ENCODE results near the gene SPATA18.

SPATA18 gene

GRCh38 chr4:52093466-52093865 lies 42.4 kb downstream of the SPATA18 start:
- TF ChIP-seq CTCF (conservative IDR thresholded peaks at IDR 0.05; ENCODE audit: low read depth, low read length), result no peak
- no peaks in the 10 kb centered on the region for H3K36me3 ChIP-seq (ENCODE audit: insufficient read depth)
- no peaks in the 10 kb centered on the region for H3K4me1 ChIP-seq (ENCODE audit: low read depth, poor library complexity, severe bottlenecking)
- H3K27me3 ChIP-seq (ENCODE audit: insufficient read depth, low read depth), result no peaks in the 10 kb centered on the region
- H3K4me2 ChIP-seq, result no peak overlapping the region
- H4K20me1 ChIP-seq (ENCODE audit: insufficient read depth), result no peaks in the 10 kb centered on the region
- no peak overlapping the region for H3K4me3 ChIP-seq (IDR thresholded peaks at IDR 0.05; ENCODE audit: insufficient read depth, low read depth, low read length)
- H2AFZ ChIP-seq (ENCODE audit: low read depth), result no peak overlapping the region
- H3K9ac ChIP-seq, result no peak overlapping the region
- H3K79me2 ChIP-seq (ENCODE audit: insufficient read depth, low read depth), result no peaks in the 10 kb centered on the region
- H3K27ac ChIP-seq, result no peak overlapping the region

- Histone ChIP-seq H2AFZ (ENCODE audit: low read depth) (no peak overlapping the region), H3K79me2 (ENCODE audit: insufficient read depth, low read depth) (no peaks in the 10 kb centered on the region)
- no peak for TF ChIP-seq CTCF (conservative IDR thresholded peaks at IDR 0.05; ENCODE audit: low read depth, low read length)
Observed at GRCh38 chr4:52094376-52095145, 43.5 kb downstream of the SPATA18 start.

DNA sequence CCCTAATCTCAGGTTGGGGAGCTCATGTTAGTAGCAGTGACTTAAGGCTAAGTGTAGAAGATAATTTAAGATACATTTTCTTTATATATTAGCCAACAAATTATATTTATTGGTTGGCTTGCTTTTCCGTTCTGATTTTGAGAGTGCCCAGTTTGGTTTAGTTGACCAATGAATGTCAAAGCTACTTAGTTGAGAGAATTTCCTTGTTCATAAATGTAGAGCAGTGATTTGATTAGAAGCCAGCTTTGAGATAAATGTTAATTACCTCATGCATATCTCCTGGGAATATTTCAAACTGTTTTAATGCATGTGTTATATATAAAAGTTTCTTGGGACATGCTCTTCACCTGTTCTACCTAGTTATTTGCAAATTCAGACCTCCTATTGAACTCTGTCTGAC lies 44.3 kb downstream of the SPATA18 start:
- no peak overlapping the region for H3K9ac ChIP-seq
- no peaks in the 10 kb centered on the region for H3K79me2 ChIP-seq (ENCODE audit: insufficient read depth, low read depth)
- TF ChIP-seq CTCF (conservative IDR thresholded peaks at IDR 0.05; ENCODE audit: low read depth, low read length), result no peak
- no peak overlapping the region for H3K4me2 ChIP-seq
- no peaks in the 10 kb centered on the region for H3K36me3 ChIP-seq (ENCODE audit: insufficient read depth)
- H3K27ac ChIP-seq, result no peak overlapping the region
- H2AFZ ChIP-seq (ENCODE audit: low read depth), result no peak overlapping the region
- no peaks in the 10 kb centered on the region for H4K20me1 ChIP-seq (ENCODE audit: insufficient read depth)
- no peaks in the 10 kb centered on the region for H3K27me3 ChIP-seq (ENCODE audit: insufficient read depth, low read depth)
- H3K4me3 ChIP-seq (IDR thresholded peaks at IDR 0.05; ENCODE audit: insufficient read depth, low read depth, low read length), result no peak overlapping the region
- peaks cover 3% of the 10 kb centered on the region for H3K4me1 ChIP-seq (ENCODE audit: low read depth, poor library complexity, severe bottlenecking)

More at GRCh38 chr4:52094376-52095145, 43.5 kb downstream of the SPATA18 start:
- H3K27ac ChIP-seq, result no peak overlapping the region
- H4K20me1 ChIP-seq (ENCODE audit: insufficient read depth), result no peaks in the 10 kb centered on the region
- H3K36me3 ChIP-seq (ENCODE audit: insufficient read depth), result no peaks in the 10 kb centered on the region
- H3K27me3 ChIP-seq (ENCODE audit: insufficient read depth, low read depth), result no peaks in the 10 kb centered on the region
- no peak overlapping the region for H3K4me2 ChIP-seq
- no peak overlapping the region for H3K9ac ChIP-seq
- no peak overlapping the region for H3K4me3 ChIP-seq (IDR thresholded peaks at IDR 0.05; ENCODE audit: insufficient read depth, low read depth, low read length)
- no peaks in the 10 kb centered on the region for H3K4me1 ChIP-seq (ENCODE audit: low read depth, poor library complexity, severe bottlenecking)

- no peaks in the 10 kb centered on the region for H3K36me3 ChIP-seq (ENCODE audit: insufficient read depth)
- no peaks in the 10 kb centered on the region for H3K27me3 ChIP-seq (ENCODE audit: insufficient read depth, low read depth)
- no peak overlapping the region for H3K4me2 ChIP-seq
- no peaks in the 10 kb centered on the region for H4K20me1 ChIP-seq (ENCODE audit: insufficient read depth)
- no peak for TF ChIP-seq CTCF (conservative IDR thresholded peaks at IDR 0.05; ENCODE audit: low read depth, low read length)
- no peak overlapping the region for H3K27ac ChIP-seq
- no peaks in the 10 kb centered on the region for H3K79me2 ChIP-seq (ENCODE audit: insufficient read depth, low read depth)
- no peak overlapping the region for H3K9ac ChIP-seq
- H3K4me1 ChIP-seq (ENCODE audit: low read depth, poor library complexity, severe bottlenecking), result peaks cover 4% of the 10 kb centered on the region
- H3K4me3 ChIP-seq (IDR thresholded peaks at IDR 0.05; ENCODE audit: insufficient read depth, low read depth, low read length), result no peak overlapping the region
- H2AFZ ChIP-seq (ENCODE audit: low read depth), result no peak overlapping the region
Observed at GRCh38 chr4:52096048-52096447, 44.9 kb downstream of the SPATA18 start.

Measured in KMS-11 (cell line).